Activated B cell treated with CpG ODN at 0.5 μM for 24 hours (primary cell): ENCODE data around the gene SYCP2. TPM values are rescaled to one million over a fixed set of nuclear protein-coding genes. Genes with fewer than 3 reads are reported as not detected.

Source experiments
- ATAC-seq: fragments of 200-7000 bp; cut with Tn5 transposase; one replicate; pipeline ENCODE4 v1.10.0; 2021; ENCODE audit warnings: low read depth, mild to moderate bottlenecking, moderate library complexity
- CTCF ChIA-PET: fragments of 350-600 bp; sonication (Branson Sonifier 250); formaldehyde crosslinking; loops from one replicate; lab custom pipeline; 2021; ENCODE audit warnings: antibody characterized with exemption; lab: Charles Lee
- POLR2A ChIA-PET: fragments of 350-600 bp; sonication (Branson Sonifier 250); formaldehyde crosslinking; loops from one replicate; lab custom pipeline; 2021; ENCODE audit warnings: antibody characterized with exemption; lab: Charles Lee
- DNase-seq: peaks from one replicate; pipeline ENCODE4 v3.0.0; 2022
- H3K27ac Mint-ChIP-seq: one replicate; pipeline ENCODE4 v1.8.0; 2020; ENCODE audit warnings: mixed read lengths
- H3K27me3 Mint-ChIP-seq: one replicate; pipeline ENCODE4 v1.8.0; 2021; ENCODE audit warnings: mixed read lengths
- H3K36me3 Mint-ChIP-seq: one replicate; pipeline ENCODE4 v1.8.0; 2021; ENCODE audit warnings: low read depth, mixed read lengths
- H3K4me1 Mint-ChIP-seq: one replicate; pipeline ENCODE4 v1.8.0; 2021; ENCODE audit warnings: mixed read lengths
- H3K4me3 Mint-ChIP-seq: one replicate; pipeline ENCODE4 v1.8.0; 2020; ENCODE audit warnings: mild to moderate bottlenecking, mixed read lengths
- H3K9me3 Mint-ChIP-seq: one replicate; pipeline ENCODE4 v1.8.0; 2020; ENCODE audit warnings: mixed read lengths
- intact Hi-C: fragments of 100-400 bp; cut with micrococcal nuclease; formaldehyde crosslinking; loops from one replicate; pipeline ENCODE4 v1.15.1; 2024
- total RNA-seq: library from RNA; stranded (reverse); gene quantifications from 2 replicates; pipeline ENCODE4 v1.2.3, GENCODE V29; 2022
- TF ChIP-seq, protein P1 (sequence below): fragments of 200-600 bp; IDR thresholded peaks from one replicate; pipeline ENCODE4 v1.8.0; 2022; ENCODE audit warnings: antibody characterized with exemption, mild to moderate bottlenecking

The SYCP2 gene
- total RNA-seq, 1 donor from 2014 or later = 1.3 TPM

DNA sequence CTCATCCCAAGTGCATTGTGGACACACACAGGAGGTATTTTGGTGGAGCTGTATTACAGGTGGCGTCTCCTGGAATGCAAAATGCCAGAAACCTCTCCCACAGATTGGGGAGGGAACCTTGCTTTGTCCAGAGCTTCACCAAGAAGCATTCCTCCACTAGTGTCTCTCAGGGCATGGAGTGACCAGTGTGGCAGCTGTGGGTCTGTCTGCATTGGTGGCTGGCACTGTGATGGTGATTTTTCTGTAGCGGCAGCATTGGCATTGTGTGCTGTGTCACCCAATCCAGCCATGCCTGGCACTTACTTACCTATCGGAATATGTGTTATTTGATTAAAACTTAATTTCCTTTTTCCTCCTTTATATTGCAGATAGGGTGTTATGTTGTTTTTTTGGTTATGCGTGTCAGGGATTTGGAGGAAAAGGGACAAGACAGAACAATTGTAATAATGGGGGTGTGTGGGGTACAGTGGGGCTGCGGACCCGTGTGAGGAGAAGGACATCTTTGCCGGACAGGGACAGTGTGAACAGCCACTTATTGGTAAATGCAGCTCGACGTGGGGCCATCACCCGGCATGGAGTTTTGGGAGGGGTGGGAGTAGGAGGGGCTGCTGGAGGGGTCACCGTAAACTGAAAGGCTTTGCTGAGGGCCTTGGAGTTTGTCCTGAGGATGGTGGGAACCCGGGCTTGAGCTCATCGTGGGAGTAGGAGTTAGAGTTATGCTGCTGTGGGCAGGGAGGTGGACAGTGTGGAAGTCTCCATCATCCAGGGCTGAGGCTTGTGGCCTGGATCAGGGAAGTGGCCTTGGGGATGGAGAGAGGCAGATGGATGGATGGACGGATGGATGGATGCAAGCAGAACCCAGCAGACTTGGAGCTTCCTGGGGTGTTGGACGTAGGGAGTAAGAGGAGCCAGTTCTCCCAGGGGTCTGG, 105.0 kb downstream of the SYCP2 start:
- H3K36me3 Mint-ChIP-seq = no peaks in the 10 kb centered on the region
- ChIA-PET CTCF (no interaction called here), POLR2A (no interaction called here)
- H3K4me1 Mint-ChIP-seq = no peaks in the 10 kb centered on the region
- no peak overlapping the region for H3K4me3 Mint-ChIP-seq
- intact Hi-C loops = no loop called here
- no peak overlapping the region for H3K27ac Mint-ChIP-seq
- H3K27me3 Mint-ChIP-seq = peaks cover 4% of the 10 kb centered on the region
- no peak for DNase-seq
- H3K9me3 Mint-ChIP-seq = no peaks in the 10 kb centered on the region
- ATAC-seq = no peak
- TF ChIP-seq, protein P1, sequence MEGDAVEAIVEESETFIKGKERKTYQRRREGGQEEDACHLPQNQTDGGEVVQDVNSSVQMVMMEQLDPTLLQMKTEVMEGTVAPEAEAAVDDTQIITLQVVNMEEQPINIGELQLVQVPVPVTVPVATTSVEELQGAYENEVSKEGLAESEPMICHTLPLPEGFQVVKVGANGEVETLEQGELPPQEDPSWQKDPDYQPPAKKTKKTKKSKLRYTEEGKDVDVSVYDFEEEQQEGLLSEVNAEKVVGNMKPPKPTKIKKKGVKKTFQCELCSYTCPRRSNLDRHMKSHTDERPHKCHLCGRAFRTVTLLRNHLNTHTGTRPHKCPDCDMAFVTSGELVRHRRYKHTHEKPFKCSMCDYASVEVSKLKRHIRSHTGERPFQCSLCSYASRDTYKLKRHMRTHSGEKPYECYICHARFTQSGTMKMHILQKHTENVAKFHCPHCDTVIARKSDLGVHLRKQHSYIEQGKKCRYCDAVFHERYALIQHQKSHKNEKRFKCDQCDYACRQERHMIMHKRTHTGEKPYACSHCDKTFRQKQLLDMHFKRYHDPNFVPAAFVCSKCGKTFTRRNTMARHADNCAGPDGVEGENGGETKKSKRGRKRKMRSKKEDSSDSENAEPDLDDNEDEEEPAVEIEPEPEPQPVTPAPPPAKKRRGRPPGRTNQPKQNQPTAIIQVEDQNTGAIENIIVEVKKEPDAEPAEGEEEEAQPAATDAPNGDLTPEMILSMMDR = no peak

DNA sequence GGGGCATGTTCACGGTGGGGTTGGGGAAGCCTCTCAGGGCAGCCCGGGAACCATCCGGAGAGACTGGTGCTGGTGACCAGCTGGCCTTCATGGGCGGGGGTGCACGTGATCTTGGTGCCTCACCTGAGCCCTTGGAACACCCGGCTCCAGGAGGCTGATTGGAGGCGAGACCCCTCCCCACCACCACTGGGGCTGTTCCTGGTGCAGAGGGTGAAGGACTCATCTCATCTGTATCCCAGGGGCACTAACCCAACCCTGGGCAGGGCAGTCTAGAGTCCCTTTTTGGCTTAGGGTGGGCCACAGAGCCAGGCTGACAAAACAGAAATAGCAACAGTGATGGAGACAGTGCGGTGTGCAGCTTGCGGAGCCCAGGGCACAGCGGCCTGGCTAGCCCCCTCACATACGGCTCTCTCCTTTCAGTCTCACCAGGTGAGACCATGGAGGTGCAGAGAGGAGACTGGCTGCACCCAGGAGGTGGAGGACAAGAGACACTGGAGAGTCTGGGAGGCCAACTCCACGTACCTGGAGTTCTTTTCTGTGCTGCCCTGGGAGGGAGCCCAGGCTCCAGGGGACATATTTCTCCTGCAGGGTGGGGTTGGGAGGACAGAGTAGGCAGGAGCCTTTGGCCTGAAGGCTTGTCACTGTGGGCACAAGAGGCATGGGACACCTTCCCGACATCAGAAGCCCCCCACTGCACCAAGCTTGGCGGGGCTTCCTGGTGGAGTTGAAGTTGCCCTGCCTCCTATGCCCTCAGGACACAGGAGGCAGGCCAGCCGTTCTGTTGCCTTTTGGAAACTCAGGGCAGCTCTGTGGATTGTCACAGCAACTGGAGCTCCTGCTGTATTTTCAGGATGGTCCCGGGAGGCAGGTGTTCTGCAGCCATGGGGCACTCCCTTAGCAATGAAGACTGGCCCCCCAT, 106.0 kb downstream of the SYCP2 start:
- H3K4me1 Mint-ChIP-seq = no peaks in the 10 kb centered on the region
- no peaks in the 10 kb centered on the region for H3K9me3 Mint-ChIP-seq
- TF ChIP-seq, protein P1 = no peak
- peaks cover 3% of the 10 kb centered on the region for H3K27me3 Mint-ChIP-seq
- H3K27ac Mint-ChIP-seq = no peak overlapping the region
- no peaks in the 10 kb centered on the region for H3K36me3 Mint-ChIP-seq
- DNase-seq (no peak), ATAC-seq (no peak)
- ChIA-PET POLR2A (no interaction called here), CTCF (no interaction called here)
- H3K4me3 Mint-ChIP-seq = no peak overlapping the region
- intact Hi-C loops = no loop called here

DNA sequence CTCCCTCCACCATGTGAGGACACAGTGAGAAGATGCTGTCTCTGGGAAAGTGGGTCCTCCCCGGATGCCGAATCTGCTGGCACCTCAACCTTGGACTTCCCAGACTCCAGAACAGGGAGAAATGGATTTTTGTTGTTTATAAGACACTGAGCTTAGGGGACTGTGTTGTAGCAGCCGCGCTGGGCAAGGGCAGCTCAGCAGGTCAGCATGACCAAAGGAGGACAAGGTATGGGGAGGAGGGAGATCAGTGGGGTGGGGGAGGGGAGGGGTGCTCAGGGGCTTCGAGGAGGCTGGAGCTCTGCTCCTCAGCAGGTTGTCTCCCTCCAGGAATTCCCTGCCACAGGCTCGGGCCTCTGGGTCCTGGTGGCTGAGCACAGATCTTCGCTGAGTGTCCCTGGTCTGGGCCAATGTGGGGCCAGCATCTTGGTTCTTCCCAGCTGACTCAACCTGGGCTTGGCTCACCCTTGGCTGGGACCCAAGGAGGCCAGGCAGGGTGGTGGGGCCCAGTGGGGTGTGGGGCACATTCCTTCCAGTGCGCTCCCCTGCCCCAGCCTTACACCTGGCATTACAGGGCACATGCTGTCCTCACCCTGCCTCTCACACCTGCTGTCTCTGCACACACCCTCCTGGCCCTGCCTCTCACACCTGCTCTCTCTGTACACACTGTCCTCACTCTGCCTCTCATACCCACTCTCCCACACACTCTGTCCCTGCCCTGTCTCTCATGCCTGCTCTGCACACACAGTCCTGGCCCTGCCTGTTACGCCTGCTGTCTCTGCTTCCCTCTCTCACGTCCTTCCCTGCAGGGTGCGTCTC, 107.3 kb downstream of the SYCP2 start:
- H3K9me3 Mint-ChIP-seq = no peaks in the 10 kb centered on the region
- ChIA-PET CTCF (no interaction called here), POLR2A (no interaction called here)
- H3K4me1 Mint-ChIP-seq = no peaks in the 10 kb centered on the region
- DNase-seq = no peak
- H3K36me3 Mint-ChIP-seq = no peaks in the 10 kb centered on the region
- intact Hi-C loops = no loop called here
- TF ChIP-seq, protein P1 = no peak
- H3K27ac Mint-ChIP-seq = no peak overlapping the region
- ATAC-seq = no peak
- peaks cover 3% of the 10 kb centered on the region for H3K27me3 Mint-ChIP-seq
- no peak overlapping the region for H3K4me3 Mint-ChIP-seq

DNA sequence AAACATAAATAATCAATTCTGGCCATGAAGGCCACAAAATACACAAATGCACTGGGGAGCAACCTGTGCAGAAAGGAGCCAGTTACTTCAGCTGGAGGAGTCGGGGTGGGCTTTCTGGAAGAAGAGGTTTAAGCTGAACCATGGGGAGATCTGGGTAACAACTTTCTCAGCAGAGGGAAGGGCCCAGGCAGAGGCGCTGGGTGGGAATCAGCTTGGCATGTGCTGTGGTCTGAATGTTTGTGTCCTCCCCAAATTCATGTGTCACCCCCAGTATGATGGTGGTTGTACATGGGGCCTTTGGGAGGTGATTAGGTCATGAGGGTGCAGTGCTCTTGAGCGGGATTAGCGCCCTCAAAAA, 107.9 kb downstream of the SYCP2 start:
- DNase-seq (no peak), ATAC-seq (no peak)
- Mint-ChIP-seq H3K4me1 (no peaks in the 10 kb centered on the region), H3K9me3 (no peaks in the 10 kb centered on the region), H3K27me3 (peaks cover 3% of the 10 kb centered on the region), H3K36me3 (no peaks in the 10 kb centered on the region), H3K4me3 (no peak overlapping the region), H3K27ac (no peak overlapping the region)
- ChIA-PET CTCF (no interaction called here), POLR2A (no interaction called here)
- intact Hi-C loops = no loop called here
- TF ChIP-seq, protein P1 = no peak
